T-helper 2 cell treated with Interferon-gamma antibody and Interleukin-4, amounts not matched to agents 5 μg/mL and 100 μg/mL, for 36 hours (primary cell): Measurements from ENCODE around the gene STX10.

Source experiments
- DNase-seq: peaks from one replicate; pipeline ENCODE4 v3.0.0; 2021; ENCODE audit warnings: low spot score
- H3K27ac Mint-ChIP-seq: one replicate; pipeline ENCODE4 v1.8.0; 2021; ENCODE audit warnings: mild to moderate bottlenecking, mixed read lengths
- H3K27me3 Mint-ChIP-seq: one replicate; pipeline ENCODE4 v1.8.0; 2021; ENCODE audit warnings: low read depth, mixed read lengths
- H3K36me3 Mint-ChIP-seq: one replicate; pipeline ENCODE4 v1.8.0; 2021; ENCODE audit warnings: low read depth, mixed read lengths
- H3K4me1 Mint-ChIP-seq: one replicate; pipeline ENCODE4 v1.8.0; 2021; ENCODE audit warnings: low read depth, mixed read lengths
- H3K4me3 Mint-ChIP-seq: one replicate; pipeline ENCODE4 v1.8.0; 2022; ENCODE audit warnings: mild to moderate bottlenecking, moderate library complexity, mixed read lengths
- H3K9me3 Mint-ChIP-seq: one replicate; pipeline ENCODE4 v1.8.0; 2021; ENCODE audit warnings: mixed read lengths

STX10 gene

DNA sequence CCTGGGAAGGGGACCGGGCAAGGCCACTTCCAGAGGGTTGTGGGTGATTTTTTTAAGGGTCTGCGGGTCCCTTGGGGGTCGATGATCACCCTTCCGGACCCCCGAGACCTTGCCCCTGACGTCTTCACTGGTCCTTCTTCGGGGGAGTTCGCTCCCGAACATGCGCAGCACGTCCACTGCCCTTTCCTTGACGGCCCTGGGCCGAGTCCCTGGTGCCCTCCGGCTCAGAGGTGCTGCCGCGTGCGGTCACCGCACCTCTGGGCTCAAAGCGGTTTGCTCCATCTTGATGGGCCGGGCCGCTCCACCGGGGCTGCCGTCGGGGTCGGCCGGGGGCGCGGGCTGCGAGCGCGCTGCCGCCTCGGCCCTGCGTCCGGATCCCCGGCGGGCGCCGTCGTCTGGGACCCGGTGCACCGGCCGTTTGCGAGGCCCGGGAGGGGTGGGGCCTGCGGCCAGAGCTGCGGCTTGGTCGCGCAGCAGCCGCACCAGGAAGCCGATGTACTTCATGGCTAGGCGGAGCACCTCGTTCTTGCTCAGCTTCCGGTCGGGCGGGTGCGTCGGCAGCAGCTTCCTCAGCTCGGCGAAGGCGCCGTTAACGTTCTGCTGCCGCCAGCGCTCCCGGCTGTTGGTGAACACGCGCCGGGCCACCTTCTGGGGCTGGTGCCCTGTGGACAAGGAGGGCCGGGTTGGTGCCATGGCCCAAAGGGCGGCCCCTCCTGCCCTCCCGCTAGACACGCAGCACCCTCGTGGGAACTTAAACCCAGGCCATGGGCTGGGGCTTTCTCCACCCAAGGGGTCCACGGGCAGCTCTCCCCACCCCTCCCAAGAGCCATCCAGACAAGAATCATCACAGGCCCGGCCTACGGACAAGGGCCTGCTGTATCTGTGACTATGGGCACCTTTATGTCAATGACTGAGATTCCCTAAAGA lies 50.8 kb downstream of the STX10 start:
- Mint-ChIP-seq H3K4me1 (peaks cover 46% of the 10 kb centered on the region), H3K4me3 (peak overlapping the region; percentile 86), H3K27me3 (peaks cover 21% of the 10 kb centered on the region), H3K9me3 (no peaks in the 10 kb centered on the region), H3K27ac (peak overlapping the region; percentile 93), H3K36me3 (peaks cover 9% of the 10 kb centered on the region)
- peak; percentile 81 for DNase-seq

DNA sequence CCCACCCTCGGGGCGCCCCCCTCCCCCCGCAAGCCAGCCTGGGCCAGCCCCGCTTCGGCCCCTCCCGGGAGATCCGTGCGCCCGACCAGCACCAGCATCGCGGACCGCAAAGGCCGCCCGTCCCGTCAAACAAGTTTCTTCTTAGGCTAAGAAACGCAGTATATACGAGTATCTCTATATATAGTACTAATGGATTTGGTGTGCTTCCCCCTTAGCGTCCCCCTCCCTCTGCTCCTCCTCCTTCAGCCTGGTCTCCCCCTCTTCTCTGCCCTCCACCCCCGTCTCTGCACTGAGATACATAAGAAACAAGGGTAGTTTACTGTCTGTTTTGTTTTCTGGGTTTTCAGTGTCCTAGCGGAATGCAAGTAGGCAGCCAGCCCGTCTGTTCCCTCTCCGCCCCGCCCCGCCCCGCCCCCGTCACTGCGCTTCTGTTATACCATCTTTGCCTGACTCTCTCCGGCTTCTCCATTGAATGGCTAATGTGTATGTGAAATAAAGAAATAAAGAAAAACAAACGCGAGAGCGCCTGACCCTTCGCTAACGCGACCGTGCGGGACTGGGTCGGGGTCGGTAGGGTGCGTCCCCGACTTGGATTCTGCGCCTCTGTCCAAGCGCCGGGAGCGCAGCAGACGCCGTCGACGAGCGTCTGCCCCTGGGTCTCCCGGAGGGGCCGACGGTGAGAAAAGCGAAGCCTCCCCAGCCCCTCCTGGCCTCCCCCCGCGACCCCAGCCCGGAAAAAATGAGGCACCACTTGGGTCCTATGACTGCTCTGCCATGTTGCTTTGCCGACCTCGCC lies 51.7 kb downstream of the STX10 start:
- H3K27me3 Mint-ChIP-seq, result peaks cover 26% of the 10 kb centered on the region
- DNase-seq, result no peak
- H3K36me3 Mint-ChIP-seq, result peaks cover 9% of the 10 kb centered on the region
- H3K27ac Mint-ChIP-seq, result peak overlapping the region; percentile 93
- H3K9me3 Mint-ChIP-seq, result no peaks in the 10 kb centered on the region
- H3K4me3 Mint-ChIP-seq, result peak overlapping the region; percentile 86
- H3K4me1 Mint-ChIP-seq, result peaks cover 48% of the 10 kb centered on the region

DNA sequence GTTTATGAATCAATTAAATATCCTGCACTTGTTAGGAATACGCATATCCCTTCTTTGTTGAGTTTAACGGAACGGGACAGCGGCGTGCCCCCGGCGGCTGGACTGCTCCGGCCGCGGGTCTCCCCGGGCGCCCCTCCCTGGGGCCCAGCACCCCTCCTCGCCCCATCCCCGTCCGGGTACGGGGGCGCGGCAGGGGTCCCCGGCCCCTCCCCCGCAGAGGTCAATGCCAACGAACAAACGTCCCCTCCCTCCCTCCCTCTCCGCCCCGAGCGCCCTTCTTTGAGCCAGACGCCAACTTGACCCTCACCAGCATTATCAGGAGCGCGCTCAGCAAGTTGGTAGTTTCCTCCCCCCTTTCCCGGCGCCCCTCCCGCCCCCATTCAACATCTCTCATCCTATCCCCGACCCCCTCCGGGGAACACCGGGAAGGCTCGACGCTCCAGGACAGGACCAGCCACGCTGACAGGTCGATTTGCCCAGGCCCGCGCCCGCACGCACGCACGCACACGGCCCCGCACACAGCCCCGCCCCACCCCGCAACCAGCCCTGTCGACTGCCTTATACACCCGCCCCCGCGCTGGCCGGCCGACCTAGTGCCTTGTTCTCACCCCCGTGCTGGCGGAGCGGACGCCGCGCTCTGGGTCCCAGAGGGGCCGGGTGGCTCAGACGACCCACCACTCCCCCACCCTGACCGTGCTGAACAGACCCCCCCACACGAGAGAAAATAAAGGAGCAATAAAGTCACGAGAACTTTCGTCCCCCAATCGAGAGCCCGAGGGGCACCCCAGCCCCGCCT lies 52.5 kb downstream of the STX10 start:
- H3K27me3 Mint-ChIP-seq, result peaks cover 26% of the 10 kb centered on the region
- H3K9me3 Mint-ChIP-seq, result no peaks in the 10 kb centered on the region
- H3K4me1 Mint-ChIP-seq, result peaks cover 44% of the 10 kb centered on the region
- H3K36me3 Mint-ChIP-seq, result peaks cover 9% of the 10 kb centered on the region
- peak overlapping the region; percentile 57 for H3K27ac Mint-ChIP-seq
- H3K4me3 Mint-ChIP-seq, result peak overlapping the region; percentile 86
- no peak for DNase-seq

DNA sequence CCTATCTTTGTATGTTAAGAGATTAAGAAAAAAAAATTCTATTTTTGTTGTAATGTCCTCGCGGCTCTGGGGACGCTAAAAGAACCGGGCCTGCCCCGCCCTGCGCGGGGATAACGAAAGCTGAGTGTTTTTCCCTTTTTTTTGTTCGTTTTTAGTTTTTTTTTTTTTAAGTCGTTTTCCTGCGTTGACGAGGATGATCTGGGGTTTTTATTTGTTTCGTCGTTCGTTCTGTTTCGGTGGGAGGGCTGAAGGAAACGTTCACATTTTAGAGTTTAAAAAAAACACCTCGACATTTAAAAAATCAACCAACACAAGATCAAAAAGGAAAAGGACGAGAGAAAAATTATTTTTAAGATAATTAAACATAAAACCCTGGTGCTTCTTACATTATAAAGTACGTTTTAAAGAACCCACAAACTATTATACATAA lies 53.1 kb downstream of the STX10 start:
- H3K27ac Mint-ChIP-seq, result peak overlapping the region; percentile 84
- H3K4me3 Mint-ChIP-seq, result peak overlapping the region; percentile 78
- H3K27me3 Mint-ChIP-seq, result peaks cover 26% of the 10 kb centered on the region
- H3K36me3 Mint-ChIP-seq, result peaks cover 9% of the 10 kb centered on the region
- no peaks in the 10 kb centered on the region for H3K9me3 Mint-ChIP-seq
- no peak for DNase-seq
- H3K4me1 Mint-ChIP-seq, result peaks cover 41% of the 10 kb centered on the region

DNA sequence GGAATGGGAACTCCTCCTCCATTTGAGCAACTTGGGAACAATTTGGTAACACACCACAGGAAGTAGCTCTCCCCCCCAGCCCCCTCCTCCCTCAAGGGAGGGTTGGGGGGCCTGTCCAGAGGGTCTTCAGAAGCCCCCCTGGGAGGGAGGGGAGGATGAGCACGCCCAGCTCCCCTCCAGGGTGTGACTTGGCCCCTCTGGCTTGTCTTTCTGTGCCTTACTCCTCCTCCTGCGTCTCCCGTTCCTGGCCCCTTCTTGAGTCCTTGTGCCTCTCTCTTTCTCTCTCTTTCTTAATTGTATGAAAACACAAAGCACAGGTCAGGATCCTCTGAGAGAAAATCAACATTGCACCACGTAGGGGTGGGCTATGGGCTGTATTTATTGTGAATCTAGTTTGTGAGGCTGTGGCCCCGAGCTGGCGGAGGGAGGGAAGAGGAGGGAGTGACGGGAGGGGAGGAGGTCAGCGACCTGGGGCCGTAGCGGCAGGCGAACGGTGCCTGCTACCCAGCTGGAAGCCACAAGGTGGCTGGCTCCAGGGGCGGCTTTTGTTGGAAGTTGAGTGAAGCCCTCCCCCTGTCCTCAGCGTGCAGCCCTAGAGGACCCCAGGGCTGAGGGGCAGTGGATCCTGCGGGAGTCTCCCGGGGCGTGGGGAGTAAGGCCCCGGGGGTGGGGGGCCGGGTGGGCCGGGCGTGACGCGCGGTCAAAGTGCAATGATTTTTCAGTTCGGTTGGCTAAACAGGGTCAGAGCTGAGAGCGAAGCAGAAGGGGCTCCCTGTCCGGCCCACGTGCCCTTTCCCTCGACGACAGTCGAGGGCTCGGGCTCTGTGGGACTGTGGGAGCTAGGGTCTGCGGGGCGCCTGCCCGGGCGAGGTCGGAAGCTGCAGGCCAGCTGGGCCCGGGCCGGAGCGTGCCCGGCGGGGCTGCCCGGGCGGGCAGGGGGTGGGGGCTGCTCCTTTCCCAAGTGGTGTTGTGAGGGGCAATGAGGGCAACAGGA lies 53.9 kb downstream of the STX10 start:
- Mint-ChIP-seq H3K27me3 (peaks cover 26% of the 10 kb centered on the region), H3K4me1 (peaks cover 37% of the 10 kb centered on the region), H3K9me3 (no peaks in the 10 kb centered on the region), H3K4me3 (peak overlapping the region; percentile 72), H3K27ac (peak overlapping the region; percentile 71), H3K36me3 (peaks cover 9% of the 10 kb centered on the region)
- no peak for DNase-seq

DNA sequence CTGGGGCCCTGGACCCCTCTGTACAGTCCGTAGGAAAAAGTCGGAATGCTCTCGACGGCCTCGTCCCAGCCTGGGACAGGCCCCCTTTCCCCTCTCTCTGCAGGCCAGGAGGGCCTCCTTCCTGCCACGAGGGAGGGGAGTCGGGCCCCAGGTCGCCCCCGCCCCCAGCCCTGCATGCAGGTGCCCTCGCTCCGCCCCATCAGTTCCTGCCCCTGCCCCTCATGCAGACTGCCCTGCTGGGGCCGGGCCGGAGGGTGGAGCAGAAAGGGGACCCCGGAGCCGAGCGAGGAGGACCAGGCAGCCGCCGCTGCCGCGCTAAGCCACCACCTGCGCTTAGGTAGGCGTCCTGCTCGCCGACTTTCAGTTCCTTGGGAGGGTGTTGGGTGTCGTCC lies 54.8 kb downstream of the STX10 start:
- Mint-ChIP-seq H3K27ac (no peak overlapping the region), H3K36me3 (peaks cover 9% of the 10 kb centered on the region), H3K4me1 (peaks cover 34% of the 10 kb centered on the region), H3K9me3 (no peaks in the 10 kb centered on the region), H3K4me3 (peak overlapping the region; percentile 72), H3K27me3 (peaks cover 26% of the 10 kb centered on the region)
- no peak for DNase-seq

DNA sequence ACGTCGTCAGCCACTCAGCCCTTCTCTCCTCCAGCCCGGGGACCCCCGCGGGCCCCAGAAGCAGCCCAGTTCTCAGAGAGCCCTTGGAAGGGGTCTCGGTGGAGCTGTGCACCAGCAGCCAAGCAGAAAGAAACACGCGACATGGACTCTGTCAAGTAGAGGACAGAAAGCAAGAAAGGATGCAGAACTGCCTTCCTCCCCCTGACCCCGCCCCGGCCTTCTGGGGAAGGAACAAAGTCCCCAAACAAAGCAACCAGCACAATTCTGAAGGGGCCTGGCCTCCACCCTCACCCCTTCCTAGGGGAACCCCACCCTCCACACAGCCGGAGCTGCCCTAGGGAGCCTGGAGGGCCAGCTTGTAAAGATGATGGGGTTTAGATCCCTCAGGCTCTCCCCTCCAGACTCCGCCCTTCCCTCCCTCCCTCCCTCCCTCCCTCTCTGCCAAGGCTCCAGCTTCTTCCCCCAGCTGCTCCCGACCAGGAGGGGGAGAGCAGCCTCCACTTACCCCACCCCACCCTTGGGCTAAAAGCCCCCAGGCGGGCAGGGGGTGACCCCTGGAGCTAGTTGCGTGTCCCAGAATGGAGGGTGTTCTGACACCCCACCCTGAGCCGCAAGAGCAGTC lies 55.3 kb downstream of the STX10 start:
- Mint-ChIP-seq H3K27ac (peak overlapping the region; percentile 68), H3K4me1 (peaks cover 29% of the 10 kb centered on the region), H3K4me3 (peak overlapping the region; percentile 55), H3K36me3 (peaks cover 4% of the 10 kb centered on the region), H3K9me3 (no peaks in the 10 kb centered on the region), H3K27me3 (peaks cover 26% of the 10 kb centered on the region)
- no peak for DNase-seq

DNA sequence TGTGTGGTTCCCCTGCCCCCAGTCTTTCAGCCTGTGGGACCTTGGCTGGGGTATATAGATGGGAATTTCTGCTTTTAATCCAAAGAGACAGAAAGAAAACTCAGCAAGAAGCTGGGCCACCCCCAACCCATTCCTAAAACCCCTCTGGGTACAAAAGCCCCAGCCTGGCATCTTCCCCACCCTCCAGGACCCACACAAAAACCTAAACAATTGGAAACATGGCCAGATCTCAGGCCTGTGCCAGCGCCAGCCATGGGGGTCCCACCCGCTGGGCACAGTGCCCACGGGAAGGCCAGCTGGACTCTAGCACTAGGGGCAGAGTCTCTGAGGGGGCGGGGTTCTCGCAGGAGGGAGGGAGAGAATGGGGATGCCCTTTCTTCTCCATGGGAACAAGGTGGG lies 56.1 kb downstream of the STX10 start:
- H3K4me3 Mint-ChIP-seq, result no peak overlapping the region

More for the DNA sequence above, 56.1 kb downstream of the STX10 start:
- H3K27ac Mint-ChIP-seq, result no peak overlapping the region
- no peak for DNase-seq
- H3K27me3 Mint-ChIP-seq, result peaks cover 26% of the 10 kb centered on the region
- H3K36me3 Mint-ChIP-seq, result peaks cover 3% of the 10 kb centered on the region
- H3K9me3 Mint-ChIP-seq, result no peaks in the 10 kb centered on the region
- H3K4me1 Mint-ChIP-seq, result peaks cover 26% of the 10 kb centered on the region
